CD4-positive, CD25-positive, alpha-beta regulatory T cell (primary cell): ENCODE measurements around the gene TRIM32. TPM values are rescaled to one million over a fixed set of nuclear protein-coding genes. Genes with fewer than 3 reads are reported as not detected.
A peak's percentile ranks its signal among the peaks of the same experiment; 100 is the strongest.

ENCODE experiments used
- ATAC-seq, 2 donors: fragments of 150-1000 bp; cut with Tn5 transposase; one replicate each; pipeline ENCODE4 v1.10.0; 2021; ENCODE audit warnings: low read depth in 2 of 2, moderate number of reproducible peaks in 2 of 2, moderate library complexity in 1 of 2
- DNase-seq, 3 donors: peaks; one replicate each; pipeline versions ENCODE4 v3.0.0 to v3.0.0-alpha.2; 2012 to 2022; ENCODE audit warnings: mixed read lengths in 1 of 3
- H3K27ac ChIP-seq: one replicate; pipeline ENCODE4 v1.7.0; 2013; ENCODE audit warnings: mild to moderate bottlenecking, low read length; ENCODE audit not compliant: insufficient read depth, poor library complexity, severe bottlenecking
- H3K27me3 ChIP-seq: one replicate; pipeline ENCODE4 v1.7.0; 2013; ENCODE audit warnings: low read length; ENCODE audit not compliant: control insufficient read depth, insufficient read depth
- H3K36me3 ChIP-seq: one replicate; pipeline ENCODE4 v1.7.0; 2013; ENCODE audit warnings: mild to moderate bottlenecking, low read length, moderate library complexity; ENCODE audit not compliant: control insufficient read depth, insufficient read depth
- H3K4me1 ChIP-seq: 2 replicates; pipeline ENCODE4 v1.7.0; 2013; ENCODE audit warnings: mild to moderate bottlenecking, low read length; ENCODE audit not compliant: insufficient read depth, control insufficient read depth, poor library complexity, severe bottlenecking
- H3K4me3 ChIP-seq: one replicate; pipeline ENCODE4 v1.7.0; 2013; ENCODE audit warnings: low read depth, mild to moderate bottlenecking, low read length, moderate library complexity
- H3K9me3 ChIP-seq, 2 experiments: 1 replicate in 1 of 2; 2 replicates in 1 of 2; pipeline ENCODE4 v1.7.0; 2013; ENCODE audit warnings: low read length in 2 of 2, mild to moderate bottlenecking in 1 of 2, moderate library complexity in 1 of 2; ENCODE audit not compliant: control insufficient read depth in 2 of 2
- H3K27ac Mint-ChIP-seq, 3 donors: one replicate each; pipeline ENCODE4 v1.8.0; 2020 to 2022; ENCODE audit warnings: mild to moderate bottlenecking in 3 of 3, mixed read lengths in 3 of 3, moderate library complexity in 2 of 3
- H3K27me3 Mint-ChIP-seq: one replicate; pipeline ENCODE4 v1.8.0; 2022; ENCODE audit warnings: mild to moderate bottlenecking, mixed read lengths
- H3K36me3 Mint-ChIP-seq: one replicate; pipeline ENCODE4 v1.8.0; 2020; ENCODE audit warnings: mixed read lengths
- H3K4me1 Mint-ChIP-seq, 4 donors: one replicate each; pipeline ENCODE4 v1.8.0; 2020 to 2022; ENCODE audit warnings: mixed read lengths in 4 of 4, mild to moderate bottlenecking in 1 of 4
- H3K4me3 Mint-ChIP-seq, 4 donors: one replicate each; pipeline ENCODE4 v1.8.0; 2020 to 2022; ENCODE audit warnings: mild to moderate bottlenecking in 4 of 4, mixed read lengths in 4 of 4, moderate library complexity in 3 of 4
- H3K9me3 Mint-ChIP-seq, 7 donors: one replicate each; pipeline ENCODE4 v1.8.0; 2020 to 2022; ENCODE audit warnings: mixed read lengths in 7 of 7, mild to moderate bottlenecking in 3 of 7, moderate library complexity in 2 of 7
- polyA plus RNA-seq, 4 donors: library from polyadenylated mRNA; unstranded; fragments of 300-500 nt; fragmentation: Illumina TruSeq; gene quantifications; one replicate each; pipeline ENCODE4 v1.2.3, GENCODE V29; 2021
- total RNA-seq: library from RNA; stranded (reverse); gene quantifications from one replicate; pipeline ENCODE4 v1.2.3, GENCODE V29; 2022

The TRIM32 gene
- total and polyA plus RNA-seq, 5 donors from 2014 or later: 19.9 to 37.5 (median 34.8) TPM

GRCh38 chr9:116653348-116654058 lies 33.6 kb upstream of the TRIM32 start:
- Histone ChIP-seq H3K36me3 (peaks cover 3% of the 10 kb centered on the region), H3K4me1 (no peaks in the 10 kb centered on the region), H3K4me3 (no peak overlapping the region), H3K27me3 (no peaks in the 10 kb centered on the region), H3K9me3 (no peaks in the 10 kb centered on the region), H3K27ac (no peak overlapping the region)
- DNase-seq: no peak
- peaks cover 14% of the 10 kb centered on the region for H3K36me3 Mint-ChIP-seq
- no peak for ATAC-seq
- no peak overlapping the region for H3K4me3 Mint-ChIP-seq
- no peaks in the 10 kb centered on the region for H3K9me3 Mint-ChIP-seq
- no peaks in the 10 kb centered on the region for H3K4me1 Mint-ChIP-seq
- no peaks in the 10 kb centered on the region for H3K27me3 Mint-ChIP-seq
- no peak overlapping the region for H3K27ac Mint-ChIP-seq

DNA sequence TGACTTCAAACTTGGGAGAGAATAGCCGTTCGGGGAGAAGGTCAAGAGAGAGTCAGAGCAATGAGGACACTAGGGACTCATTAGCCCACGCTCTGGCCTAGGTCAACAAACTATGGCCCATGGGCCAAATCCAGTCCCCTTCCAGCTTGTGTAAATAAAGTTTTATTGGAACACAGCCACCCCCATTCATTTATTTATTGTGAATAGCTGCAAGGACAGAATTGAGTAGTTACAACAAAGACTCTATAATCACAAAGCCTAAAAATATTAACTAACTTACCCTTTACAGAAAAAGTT lies 33.1 kb upstream of the TRIM32 start:
- peaks cover 14% of the 10 kb centered on the region for H3K36me3 Mint-ChIP-seq
- H3K27me3 Mint-ChIP-seq: no peaks in the 10 kb centered on the region
- H3K4me1 Mint-ChIP-seq: no peaks in the 10 kb centered on the region

DNA sequence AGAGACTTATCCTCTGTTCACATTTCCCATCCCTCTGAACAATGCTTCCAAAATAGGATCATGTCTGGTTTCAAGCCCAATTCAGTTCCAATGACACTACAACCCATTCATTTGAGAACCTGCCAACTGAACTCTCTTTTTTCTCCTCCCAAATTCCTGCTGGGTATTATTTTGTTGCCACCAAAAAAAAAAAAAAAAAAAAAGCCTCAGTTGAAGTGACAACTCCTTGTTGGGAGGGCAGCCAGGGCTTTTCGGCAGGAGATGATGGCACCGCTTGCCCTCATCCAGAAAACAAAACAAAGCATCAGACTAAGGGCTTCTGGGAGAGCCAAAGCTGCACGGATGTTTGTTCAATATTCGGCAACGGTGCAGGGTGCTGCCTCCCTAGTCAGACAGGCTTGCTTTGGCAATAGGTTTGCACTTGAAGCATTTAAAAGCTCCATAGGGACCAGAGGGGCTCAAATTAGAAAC lies 30.6 kb upstream of the TRIM32 start:
- DNase-seq (no peak), ATAC-seq (no peak)
- no peaks in the 10 kb centered on the region for H3K4me1 ChIP-seq
- Mint-ChIP-seq H3K27ac (no peak overlapping the region), H3K4me3 (no peak overlapping the region), H3K36me3 (no peaks in the 10 kb centered on the region), H3K4me1 (no peaks in the 10 kb centered on the region), H3K27me3 (no peaks in the 10 kb centered on the region), H3K9me3 (no peaks in the 10 kb centered on the region)
- no peaks in the 10 kb centered on the region for H3K27me3 ChIP-seq
- H3K4me3 ChIP-seq: no peak overlapping the region
- H3K36me3 ChIP-seq: peaks cover under 1% of the 10 kb centered on the region
- no peak overlapping the region for H3K27ac ChIP-seq
- H3K9me3 ChIP-seq: no peaks in the 10 kb centered on the region

More for the DNA sequence above, 33.1 kb upstream of the TRIM32 start:
- Histone ChIP-seq H3K9me3 (no peaks in the 10 kb centered on the region), H3K4me3 (no peak overlapping the region), H3K36me3 (peaks cover 3% of the 10 kb centered on the region), H3K4me1 (no peaks in the 10 kb centered on the region), H3K27ac (no peak overlapping the region), H3K27me3 (no peaks in the 10 kb centered on the region)
- ATAC-seq (no peak), DNase-seq (no peak)
- no peak overlapping the region for H3K27ac Mint-ChIP-seq
- no peak overlapping the region for H3K4me3 Mint-ChIP-seq
- no peaks in the 10 kb centered on the region for H3K9me3 Mint-ChIP-seq

DNA sequence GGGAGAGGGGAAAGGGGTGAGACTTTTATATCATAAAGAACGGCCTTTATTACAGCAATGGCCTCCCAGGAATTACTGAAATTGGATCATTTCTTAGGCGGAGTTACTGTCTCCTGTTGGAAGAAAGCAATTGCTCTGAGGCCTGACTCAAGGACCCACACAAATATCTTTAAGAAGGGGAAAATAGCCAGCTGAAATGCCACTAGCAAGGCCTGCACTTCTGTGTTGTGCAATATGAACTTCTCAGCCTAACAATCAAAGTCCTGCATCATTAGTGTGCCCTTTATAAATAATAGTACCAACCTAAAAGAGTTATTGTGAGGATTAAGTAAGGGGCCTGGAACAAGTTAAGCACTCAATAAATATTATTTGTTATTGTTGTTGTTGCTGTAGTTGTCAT lies 30.1 kb upstream of the TRIM32 start:
- H3K9me3 Mint-ChIP-seq: no peaks in the 10 kb centered on the region
- no peak overlapping the region for H3K4me3 Mint-ChIP-seq
- ATAC-seq: no peak
- H3K4me3 ChIP-seq: no peak overlapping the region
- no peak for DNase-seq
- H3K27me3 Mint-ChIP-seq: no peaks in the 10 kb centered on the region
- H3K27ac ChIP-seq: no peak overlapping the region
- no peak overlapping the region for H3K27ac Mint-ChIP-seq
- H3K4me1 Mint-ChIP-seq: no peaks in the 10 kb centered on the region
- no peaks in the 10 kb centered on the region for H3K27me3 ChIP-seq
- H3K4me1 ChIP-seq: no peaks in the 10 kb centered on the region
- H3K36me3 ChIP-seq: no peaks in the 10 kb centered on the region
- no peaks in the 10 kb centered on the region for H3K9me3 ChIP-seq
- no peaks in the 10 kb centered on the region for H3K36me3 Mint-ChIP-seq

DNA sequence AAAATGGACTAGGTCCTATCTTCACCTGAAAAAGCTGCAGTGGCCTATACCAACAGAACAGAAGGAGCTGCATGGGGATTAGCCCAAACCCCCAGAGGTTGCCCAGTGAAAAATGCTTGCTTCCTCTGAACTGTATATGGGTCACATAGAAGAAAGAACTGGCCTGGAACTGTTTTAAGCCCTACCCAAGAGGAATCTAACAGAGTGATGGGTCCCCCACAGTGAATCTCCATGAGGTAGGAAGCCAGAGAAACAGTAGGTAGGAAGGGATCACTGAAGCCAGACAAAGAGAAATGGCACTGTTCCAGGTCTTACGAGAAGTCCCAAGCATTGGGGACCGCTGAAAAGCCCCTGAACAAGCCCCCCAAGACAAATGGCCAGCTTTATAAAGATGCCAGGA lies 28.8 kb upstream of the TRIM32 start:
- no peak overlapping the region for H3K4me3 ChIP-seq
- no peaks in the 10 kb centered on the region for H3K4me1 ChIP-seq
- no peaks in the 10 kb centered on the region for H3K9me3 ChIP-seq
- ATAC-seq (no peak), DNase-seq (no peak)
- no peak overlapping the region for H3K27ac ChIP-seq
- Mint-ChIP-seq H3K27ac (no peak overlapping the region), H3K4me1 (no peaks in the 10 kb centered on the region), H3K36me3 (no peaks in the 10 kb centered on the region), H3K27me3 (no peaks in the 10 kb centered on the region), H3K9me3 (no peaks in the 10 kb centered on the region), H3K4me3 (no peak overlapping the region)
- no peaks in the 10 kb centered on the region for H3K36me3 ChIP-seq
- no peaks in the 10 kb centered on the region for H3K27me3 ChIP-seq

GRCh38 chr9:116661037-116661954 lies 25.8 kb upstream of the TRIM32 start:
- no peaks in the 10 kb centered on the region for H3K4me1 ChIP-seq
- H3K27me3 ChIP-seq: no peaks in the 10 kb centered on the region
- DNase-seq (peak in 2 of 3 donors; percentile 41 to 61), ATAC-seq (no peak)
- no peak overlapping the region for H3K27ac ChIP-seq
- H3K36me3 Mint-ChIP-seq: no peaks in the 10 kb centered on the region
- no peaks in the 10 kb centered on the region for H3K4me1 Mint-ChIP-seq
- no peak overlapping the region for H3K27ac Mint-ChIP-seq
- no peaks in the 10 kb centered on the region for H3K27me3 Mint-ChIP-seq
- H3K36me3 ChIP-seq: no peaks in the 10 kb centered on the region
- H3K9me3 Mint-ChIP-seq: no peaks in the 10 kb centered on the region
- no peaks in the 10 kb centered on the region for H3K9me3 ChIP-seq
- no peak overlapping the region for H3K4me3 ChIP-seq
- H3K4me3 Mint-ChIP-seq: no peak overlapping the region

DNA sequence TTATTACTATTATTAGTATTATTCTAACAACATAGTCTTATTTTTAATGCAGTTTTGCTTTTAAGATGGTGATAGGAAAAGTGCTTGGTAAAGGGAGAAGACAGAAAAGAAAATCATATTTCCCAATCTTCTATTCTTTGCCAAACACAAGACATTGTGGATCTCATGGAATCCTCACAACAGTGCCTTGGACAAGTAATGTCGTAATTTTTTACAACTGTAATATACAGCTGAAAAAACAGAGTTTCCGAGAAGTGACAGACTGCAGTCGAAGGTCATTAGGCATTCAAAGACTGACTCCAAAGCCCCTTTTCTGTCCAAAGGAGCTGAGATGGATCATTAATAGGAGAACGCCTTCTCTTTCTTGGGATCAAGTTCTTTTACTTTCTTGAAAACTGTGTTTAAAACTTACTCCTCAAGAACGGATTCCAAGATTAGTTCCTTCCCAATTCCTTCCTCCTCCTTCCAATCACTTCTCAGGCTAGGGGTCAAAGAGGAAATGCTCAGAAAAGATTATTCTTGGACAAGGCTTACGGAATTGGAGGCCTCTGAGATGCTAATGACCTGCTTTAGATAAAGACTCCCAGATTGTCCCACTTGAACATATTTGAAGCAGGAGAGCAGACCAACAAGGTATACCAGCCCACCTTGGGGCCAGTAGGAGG lies 24.3 kb upstream of the TRIM32 start:
- no peak overlapping the region for H3K27ac ChIP-seq
- Mint-ChIP-seq H3K9me3 (no peaks in the 10 kb centered on the region), H3K27ac (no peak overlapping the region), H3K36me3 (no peaks in the 10 kb centered on the region), H3K27me3 (no peaks in the 10 kb centered on the region), H3K4me1 (peaks cover 0 to 6% (median 0%) of the 10 kb centered on the region in 4 donors), H3K4me3 (no peak overlapping the region)
- ATAC-seq (no peak), DNase-seq (no peak)
- H3K36me3 ChIP-seq: no peaks in the 10 kb centered on the region
- H3K27me3 ChIP-seq: no peaks in the 10 kb centered on the region
- no peak overlapping the region for H3K4me3 ChIP-seq
- no peaks in the 10 kb centered on the region for H3K9me3 ChIP-seq
- H3K4me1 ChIP-seq: no peaks in the 10 kb centered on the region
